Kidney (tissue), 14 donors: ENCODE data around the gene PCK2. TPM values are rescaled to one million over a fixed set of nuclear protein-coding genes. Genes with fewer than 3 reads are reported as not detected.
A peak's percentile ranks its signal among the peaks of the same experiment; 100 is the strongest.

ENCODE experiments used
- DNase-seq, 5 donors: peaks; one replicate each; pipeline ENCODE4 v3.0.0-alpha.2; 2013 to 2020
- FAIRE-seq: peaks from 2 replicates; lab custom pipeline; 2012; peaks lifted over from hg19 to GRCh38; lab: Jason Lieb, UNC
- H3K27ac ChIP-seq, 2 donors: one replicate each; pipeline ENCODE4 v1.7.0; 2013; ENCODE audit warnings: low read depth in 2 of 2, low read length in 2 of 2, inconsistent platforms in 1 of 2
- H3K27me3 ChIP-seq: one replicate; pipeline ENCODE4 v1.7.1; 2013; ENCODE audit warnings: low read length, inconsistent platforms; ENCODE audit not compliant: control insufficient read depth, insufficient read depth
- H3K36me3 ChIP-seq, 3 donors: one replicate each; pipeline versions ENCODE4 v1.7.0 to v1.7.1; 2013; ENCODE audit warnings: low read length in 3 of 3, control low read depth in 1 of 3, inconsistent platforms in 1 of 3; ENCODE audit not compliant: insufficient read depth in 3 of 3, control insufficient read depth in 2 of 3
- H3K4me1 ChIP-seq, 3 donors: one replicate each; pipeline versions ENCODE4 v1.7.0 to v1.7.1; 2013; ENCODE audit warnings: low read length in 3 of 3, inconsistent platforms in 1 of 3, low read depth in 1 of 3; ENCODE audit not compliant: control insufficient read depth in 2 of 3, insufficient read depth in 2 of 3
- H3K4me3 ChIP-seq, 3 donors: one replicate each; pipeline versions ENCODE4 v1.7.0 to v1.8.1; 2013; ENCODE audit warnings: low read length in 3 of 3, control low read depth in 1 of 3, inconsistent platforms in 1 of 3
- H3K9ac ChIP-seq, 3 donors: one replicate each; pipeline versions ENCODE4 v1.7.0 to v1.7.1; 2013; ENCODE audit warnings: low read length in 3 of 3, control low read depth in 1 of 3, inconsistent platforms in 1 of 3
- H3K9me3 ChIP-seq, 3 donors: one replicate each; pipeline versions ENCODE4 v1.7.0 to v1.7.1; 2013; ENCODE audit warnings: low read length in 3 of 3, control low read depth in 1 of 3, inconsistent platforms in 1 of 3; ENCODE audit not compliant: control insufficient read depth in 2 of 3, insufficient read depth in 1 of 3
- CTCF ChIP-seq: IDR thresholded peaks from 3 replicates; pipeline ENCODE4 v1.5.1; 2012; ENCODE audit warnings: mild to moderate bottlenecking, moderate library complexity, borderline replicate concordance; ENCODE audit not compliant: insufficient read depth; ENCODE audit errors: extremely low read depth
- intact Hi-C: fragments of 100-400 bp; cut with DNase I; formaldehyde crosslinking; loops from one replicate; pipeline ENCODE4 v1.11.1; 2022
- polyA plus RNA-seq: library from polyadenylated mRNA; stranded (reverse); fragments of 350-450 nt; fragmentation: Illumina TruSeq; extraction: RNeasy Lipid Tissue Mini Kit (QIAGEN cat#74804); gene quantifications from one replicate; pipeline ENCODE4 v1.2.3, GENCODE V29; 2014; ENCODE audit warnings: low read depth, low replicate concordance; ENCODE audit not compliant: insufficient read depth
- total RNA-seq: library from RNA; stranded (reverse); fragmentation: NEBNext Ultra II Directional; extraction: Animal tissue kit (Norgen Biotek cat#: 25700); gene quantifications from one replicate; pipeline ENCODE4 v1.2.1, GENCODE V29; 2021
- donor health status: control.
- donor health status: control.
- donor health status: control.
- donor health status: control.
- donor health status: control.
- donor health status: DM: yes; HTN: yes; CAD: no.
- donor health status: Normal renal cell carcinoma (clear cell type).

The PCK2 gene
- total and polyA plus RNA-seq, 2 donors from 2014 or later: 36.1 to 140 TPM

DNA sequence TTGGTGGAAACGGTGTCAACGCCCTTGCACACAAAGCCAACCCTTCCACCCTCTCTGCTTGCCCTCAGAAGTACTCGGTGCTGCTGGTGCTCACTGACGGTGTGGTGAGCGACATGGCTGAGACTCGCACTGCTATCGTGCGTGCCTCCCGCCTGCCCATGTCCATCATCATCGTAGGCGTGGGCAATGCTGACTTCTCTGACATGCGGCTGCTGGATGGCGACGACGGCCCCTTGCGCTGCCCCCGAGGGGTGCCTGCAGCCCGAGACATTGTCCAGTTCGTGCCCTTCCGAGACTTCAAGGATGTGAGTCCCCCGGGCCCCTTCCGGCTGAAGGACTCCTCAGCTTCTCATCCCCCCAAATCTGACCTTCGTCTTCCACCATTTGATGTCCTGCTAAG is 17.0 kb upstream of the PCK2 start:
- H3K27me3 ChIP-seq: no peaks in the 10 kb centered on the region
- H3K9me3 ChIP-seq: no peaks in the 10 kb centered on the region
- H3K9ac ChIP-seq: no peak overlapping the region
- no peaks in the 10 kb centered on the region for H3K36me3 ChIP-seq
- DNase-seq: no peak
- no peak overlapping the region for H3K27ac ChIP-seq
- H3K4me1 ChIP-seq: peaks cover 3 to 7% (median 5%) of the 10 kb centered on the region in 3 donors
- H3K4me3 ChIP-seq: no peak overlapping the region
- no peak for TF ChIP-seq CTCF
- FAIRE-seq: no peak
- intact Hi-C loops: no loop called here

GRCh38 chr14:24078146-24078545 is 16.0 kb upstream of the PCK2 start:
- Histone ChIP-seq H3K4me1 (peaks cover 3 to 5% (median 5%) of the 10 kb centered on the region in 3 donors), H3K4me3 (no peak overlapping the region), H3K9ac (no peak overlapping the region), H3K36me3 (no peaks in the 10 kb centered on the region), H3K9me3 (no peaks in the 10 kb centered on the region), H3K27ac (no peak overlapping the region), H3K27me3 (no peaks in the 10 kb centered on the region)
- DNase-seq (no peak), FAIRE-seq (no peak)
- intact Hi-C loops: no loop called here
- no peak for TF ChIP-seq CTCF

DNA sequence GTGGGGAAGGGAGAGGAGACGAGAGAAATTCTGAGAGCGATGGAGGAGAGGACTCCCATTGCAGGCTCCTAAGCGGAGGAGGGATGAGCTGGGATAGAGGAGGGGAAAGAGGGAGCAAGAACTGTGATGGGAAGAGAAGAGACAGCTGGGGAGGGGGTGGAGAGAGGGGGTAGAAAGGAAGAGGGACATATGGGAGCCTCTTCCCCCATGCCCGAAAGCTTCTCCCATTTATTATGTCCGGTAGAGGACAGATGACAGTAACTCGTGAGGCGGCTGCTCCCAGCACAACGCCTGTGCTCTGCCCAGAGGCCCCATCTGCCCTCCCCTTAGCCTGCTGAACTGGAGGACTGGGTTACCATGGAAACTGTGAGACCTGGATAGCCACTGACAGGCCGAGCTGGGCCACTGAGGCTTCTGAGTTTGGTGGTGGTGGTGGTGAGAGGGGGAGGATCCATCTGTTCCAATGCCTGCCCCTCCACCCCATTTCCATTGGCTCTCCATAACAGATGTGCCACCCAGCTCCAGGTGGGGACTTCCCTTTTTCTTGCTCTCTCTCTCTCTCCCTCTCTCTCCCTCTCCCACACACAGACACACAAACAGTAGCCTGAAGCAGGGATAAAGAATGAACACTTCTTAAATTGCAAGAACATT is 14.5 kb upstream of the PCK2 start:
- no peak for FAIRE-seq

More for the DNA sequence above, 14.5 kb upstream of the PCK2 start:
- TF ChIP-seq CTCF: no peak
- no peaks in the 10 kb centered on the region for H3K9me3 ChIP-seq
- no peaks in the 10 kb centered on the region for H3K27me3 ChIP-seq
- H3K27ac ChIP-seq: no peak overlapping the region
- intact Hi-C loops: no loop called here
- H3K9ac ChIP-seq: no peak overlapping the region
- H3K36me3 ChIP-seq: no peaks in the 10 kb centered on the region
- H3K4me3 ChIP-seq: no peak overlapping the region
- peak in 4 of 5 donors; percentile 40 to 73 (median 52) for DNase-seq
- H3K4me1 ChIP-seq: peaks cover 3 to 5% (median 5%) of the 10 kb centered on the region in 3 donors
